ENCODE results near the gene MMADHC.

GRCh38 chr2:149613704-149614103 is 26.1 kb upstream of the MMADHC start:
- TF ChIP-seq WHSC1 (IDR thresholded peaks at IDR 0.05; ENCODE audit: low read length) (no peak), ELK1 (CRISPR knock-in tag; IDR thresholded peaks at IDR 0.05) (no peak), POLR2A (conservative IDR thresholded peaks at IDR 0.05) (no peak)

Data from K562 (cell line).